ENCODE results near the gene COL25A1.
"Not testable (repeated sequence)": the region's sequence is repeated elsewhere in the genome, so short reads cannot be mapped to it uniquely, and the experiment has no call there.

COL25A1 gene

DNA sequence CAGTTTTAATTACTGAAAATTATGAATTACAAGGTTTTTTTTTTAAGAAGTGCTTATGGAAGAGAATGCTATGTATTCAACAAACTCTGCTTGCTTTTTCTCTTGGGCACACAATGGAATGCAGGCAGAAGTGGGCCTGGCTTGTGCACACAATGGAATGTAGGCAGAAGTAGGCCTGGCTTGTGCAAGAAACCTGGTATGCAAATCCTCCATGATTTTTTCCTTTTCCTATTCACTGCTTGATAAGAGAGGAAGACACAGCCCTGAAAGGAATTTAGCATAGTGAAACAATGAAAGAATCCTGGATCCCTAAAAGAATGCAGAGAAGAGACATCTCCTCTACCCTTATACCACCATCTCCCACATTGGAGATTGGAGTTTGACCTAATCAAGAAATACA, 138.4 kb downstream of the COL25A1 start:
- no peak for DNase-seq

DNA sequence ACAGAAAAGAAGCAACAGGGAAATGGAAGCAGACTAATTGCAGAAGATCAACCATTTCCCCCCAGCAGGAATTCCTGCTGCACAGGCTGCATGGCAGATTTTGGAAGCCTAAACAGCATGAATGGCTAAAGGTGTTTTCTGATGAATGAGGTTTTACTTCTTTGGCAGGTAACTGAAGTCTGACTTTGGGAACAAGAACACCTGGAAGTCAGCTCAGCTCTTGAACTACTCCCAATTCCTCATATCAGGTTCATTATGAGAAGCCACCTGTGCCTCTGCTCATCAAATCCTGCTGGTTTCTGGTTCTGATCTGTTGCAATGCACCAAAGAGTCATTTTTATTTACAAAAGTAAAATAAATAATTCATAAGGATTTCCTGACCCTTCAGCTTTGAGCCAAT, 139.0 kb downstream of the COL25A1 start:
- no peak for DNase-seq

DNA sequence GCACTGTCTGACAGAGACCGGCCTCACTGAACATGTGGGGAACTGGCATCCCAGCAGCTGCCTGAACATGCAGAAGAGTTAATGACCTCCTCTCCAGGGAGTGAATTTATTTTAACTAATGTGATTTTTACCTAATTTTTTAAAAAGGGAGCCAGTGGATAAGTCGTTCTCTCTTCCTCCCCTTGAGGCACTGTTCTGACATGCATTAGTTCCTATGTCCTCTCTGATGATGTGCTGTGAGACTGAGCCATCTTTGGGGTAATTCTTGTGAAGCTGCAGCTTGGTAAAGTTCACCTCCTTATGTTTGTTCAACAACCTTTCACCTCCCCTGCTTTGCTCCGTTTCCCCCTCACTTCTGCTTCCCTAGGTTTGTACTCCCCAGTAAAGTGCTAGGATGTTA, 139.7 kb downstream of the COL25A1 start:
- no peak for DNase-seq

DNA sequence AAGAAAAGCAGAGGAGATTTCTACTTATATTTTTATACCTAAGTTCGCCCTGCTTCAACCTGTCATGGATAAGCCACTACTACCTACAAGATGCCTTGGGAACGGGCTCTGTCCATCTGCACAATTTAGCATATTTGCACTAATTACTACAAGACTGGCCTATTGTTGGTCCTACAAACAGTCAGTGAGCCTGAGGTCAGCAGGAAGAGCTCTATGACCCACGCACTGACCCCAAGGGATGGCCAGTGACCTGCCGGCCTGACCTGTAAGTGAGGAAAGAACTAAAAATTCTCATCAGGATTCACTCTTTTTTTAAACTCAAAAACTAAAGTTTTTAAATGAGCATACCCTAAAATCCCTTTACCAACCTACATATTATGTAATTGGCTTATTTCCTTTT, 142.0 kb downstream of the COL25A1 start:
- DNase-seq: no peak

DNA sequence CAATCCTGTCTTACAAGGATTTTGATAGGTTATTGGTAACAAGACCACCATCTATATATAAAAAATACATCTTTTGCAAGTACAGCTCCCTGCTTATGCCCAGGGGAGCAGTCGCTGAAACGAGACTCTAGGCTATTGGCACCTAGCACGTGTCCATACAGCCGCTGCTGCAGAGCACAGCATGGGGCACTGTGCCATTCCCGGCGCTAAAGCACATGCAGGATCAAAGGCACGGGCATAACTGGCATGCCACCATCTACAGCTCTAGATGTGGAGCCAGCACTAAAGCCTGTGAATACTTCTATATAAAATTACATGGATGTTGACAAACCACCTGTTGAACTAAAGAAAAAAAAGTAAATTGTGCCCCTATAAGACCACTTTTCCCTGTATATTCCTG, 144.8 kb downstream of the COL25A1 start:
- DNase-seq: no peak

DNA sequence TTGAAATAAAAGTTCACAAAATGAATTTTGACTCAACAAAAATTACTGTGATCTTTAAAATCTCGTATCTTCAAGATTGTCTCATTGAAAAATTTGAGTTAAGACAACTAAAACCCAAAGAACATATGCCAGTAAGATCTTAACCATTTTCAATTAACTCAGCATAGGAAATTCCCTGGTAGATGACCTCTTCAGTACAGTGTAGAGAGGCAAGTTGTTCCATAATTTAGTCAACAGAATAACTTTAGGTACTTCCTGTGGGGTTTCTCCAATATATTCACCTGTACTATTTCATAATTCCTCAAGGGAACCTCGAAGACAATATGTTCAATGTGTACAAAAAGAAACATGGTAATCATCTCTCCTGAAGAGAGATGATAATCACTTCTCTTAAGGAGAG, 145.3 kb downstream of the COL25A1 start:
- no peak for DNase-seq

DNA sequence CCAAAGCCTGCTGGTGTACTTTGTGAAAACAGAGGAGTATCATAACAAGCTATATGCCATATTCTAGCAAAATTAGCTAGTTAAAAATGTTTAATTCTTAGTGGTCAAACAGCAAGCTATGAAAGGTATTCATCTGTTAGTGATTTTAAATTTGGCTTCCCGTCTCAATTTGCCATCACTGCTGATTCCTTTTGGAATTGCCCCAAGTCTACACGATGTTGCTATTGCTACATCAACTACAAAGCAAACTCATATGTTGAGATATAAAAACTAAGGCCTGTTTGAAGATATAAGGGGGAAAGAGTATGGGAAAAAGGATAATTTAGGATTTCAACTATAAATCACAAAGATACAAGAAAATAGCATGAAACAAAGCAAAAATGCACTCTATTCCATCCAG, 146.1 kb downstream of the COL25A1 start:
- DNase-seq: no peak

DNA sequence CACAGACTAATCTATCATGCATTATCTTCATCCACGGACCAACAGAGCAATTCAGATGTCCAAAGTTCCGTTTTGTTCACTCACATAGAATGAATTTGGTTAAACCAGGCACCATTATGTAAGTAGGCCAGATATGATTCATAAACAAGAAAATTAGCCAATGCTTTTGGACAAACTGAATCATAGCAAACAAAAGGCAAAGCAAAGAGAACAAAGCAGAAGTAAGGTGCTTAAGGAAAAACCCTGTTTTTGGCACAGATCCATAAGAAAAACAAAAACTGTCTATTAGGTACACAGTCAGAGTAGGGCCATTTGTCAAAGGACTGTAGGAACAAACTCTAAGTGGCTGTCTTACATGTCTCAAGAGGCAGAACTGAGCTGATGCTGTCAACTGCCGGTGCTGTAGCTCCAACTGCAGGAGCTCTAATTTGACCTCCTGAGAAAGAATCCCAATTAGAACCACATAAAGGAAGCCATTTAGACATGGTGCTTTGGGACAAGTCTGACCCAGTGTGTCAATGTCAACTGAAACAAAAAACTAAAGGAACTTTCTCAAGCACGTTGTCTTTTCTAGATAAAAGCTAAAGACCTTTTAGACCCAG, 146.7 kb downstream of the COL25A1 start:
- no peak for DNase-seq

DNA sequence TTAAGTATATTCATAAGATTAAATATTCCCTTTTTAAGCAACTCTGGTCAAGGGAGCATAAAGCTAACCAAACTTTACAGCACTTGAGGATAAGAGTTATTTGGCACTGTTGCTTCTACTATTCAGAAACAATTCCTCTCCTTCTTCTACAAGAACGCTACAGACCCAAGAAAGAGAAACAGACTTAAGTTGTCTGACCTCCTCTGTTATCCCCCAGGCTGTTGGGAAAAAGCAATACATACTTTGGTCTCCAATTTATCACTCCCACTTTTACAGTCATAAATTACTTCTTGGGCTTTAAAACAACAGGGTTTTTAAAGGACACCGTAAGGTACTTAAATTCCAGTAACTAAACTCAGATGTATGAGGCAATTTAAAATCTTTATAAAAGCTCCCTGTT, 147.4 kb downstream of the COL25A1 start:
- no peak for DNase-seq

DNA sequence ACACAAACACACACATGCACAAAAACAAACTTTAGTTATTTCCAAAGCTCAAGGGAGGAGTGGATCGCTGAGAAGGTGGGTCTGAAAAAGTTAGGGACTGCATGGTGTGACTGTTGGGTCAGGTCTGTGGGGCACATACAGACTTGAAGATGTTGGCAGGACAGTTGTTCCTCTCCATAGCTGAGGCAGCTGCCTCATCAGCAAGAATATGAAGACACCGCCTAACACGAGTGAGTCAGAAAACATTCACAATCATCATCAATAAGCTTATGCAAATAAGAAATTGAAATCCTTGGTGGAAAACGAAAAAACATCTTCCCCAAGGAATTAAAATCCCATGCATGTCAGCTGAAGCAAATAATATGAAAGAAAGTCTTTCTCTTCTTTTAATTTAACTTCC, 148.0 kb downstream of the COL25A1 start:
- no peak for DNase-seq

DNA sequence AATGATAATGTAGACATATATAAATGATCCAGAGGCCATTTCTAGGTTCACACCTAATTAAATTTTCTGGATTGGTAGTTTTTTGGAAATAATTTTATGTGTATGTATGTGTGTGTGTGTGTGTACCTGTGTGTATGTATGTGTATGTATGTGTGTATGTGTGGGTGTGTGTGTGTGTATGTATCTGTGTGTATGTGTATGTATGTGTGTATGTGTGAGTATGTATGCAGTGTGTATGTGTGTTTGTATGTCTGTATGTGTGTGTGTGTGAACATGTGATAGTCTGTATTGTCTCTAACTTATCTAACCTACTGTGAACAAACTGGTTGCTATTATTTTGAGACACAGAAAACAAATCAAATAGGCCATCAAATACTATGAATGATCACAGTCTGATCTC, 152.6 kb downstream of the COL25A1 start:
- DNase-seq: no peak

DNA sequence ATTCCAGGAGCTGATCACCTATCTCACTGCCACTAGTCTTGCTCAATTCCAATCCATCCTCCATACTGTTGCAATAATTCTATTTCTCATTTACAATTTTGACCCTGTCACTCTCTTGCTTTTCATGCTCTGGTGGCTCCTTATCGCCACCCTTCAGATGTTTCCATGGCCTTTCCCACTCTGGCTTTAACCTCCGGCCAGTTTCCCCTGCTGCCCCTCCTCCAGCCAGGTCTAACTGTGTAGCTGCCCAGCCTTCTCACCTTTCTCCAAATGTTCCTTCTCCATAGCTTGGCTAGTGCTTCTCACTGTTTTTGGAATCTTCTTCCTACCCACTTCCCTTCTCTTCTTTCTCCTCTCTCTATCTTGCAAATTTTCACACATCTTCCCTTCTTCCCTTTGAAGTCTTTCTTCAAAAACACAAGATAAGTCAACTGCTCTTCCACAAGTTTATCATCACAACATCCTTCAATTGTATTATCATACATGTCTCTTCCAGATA, 153.8 kb downstream of the COL25A1 start:
- no peak for DNase-seq

DNA sequence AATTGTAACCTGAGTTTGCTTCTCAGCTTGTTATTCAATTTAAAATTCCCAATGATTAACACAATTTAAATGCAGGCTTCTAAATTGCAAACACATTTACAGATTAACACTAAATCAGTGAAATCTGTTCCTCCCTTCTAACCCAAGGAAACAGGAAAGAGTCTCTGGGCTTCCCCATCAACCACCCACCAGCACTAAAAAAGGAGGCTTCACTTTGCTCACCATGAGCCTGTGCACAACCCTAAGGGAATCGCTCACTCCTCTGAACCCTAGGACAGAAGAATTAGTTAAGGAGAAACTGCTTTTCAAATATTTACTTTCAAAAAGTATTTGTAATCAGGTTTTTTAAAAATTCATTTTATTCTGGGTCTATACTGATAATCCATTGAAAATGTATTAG, 155.3 kb downstream of the COL25A1 start:
- no peak for DNase-seq

DNA sequence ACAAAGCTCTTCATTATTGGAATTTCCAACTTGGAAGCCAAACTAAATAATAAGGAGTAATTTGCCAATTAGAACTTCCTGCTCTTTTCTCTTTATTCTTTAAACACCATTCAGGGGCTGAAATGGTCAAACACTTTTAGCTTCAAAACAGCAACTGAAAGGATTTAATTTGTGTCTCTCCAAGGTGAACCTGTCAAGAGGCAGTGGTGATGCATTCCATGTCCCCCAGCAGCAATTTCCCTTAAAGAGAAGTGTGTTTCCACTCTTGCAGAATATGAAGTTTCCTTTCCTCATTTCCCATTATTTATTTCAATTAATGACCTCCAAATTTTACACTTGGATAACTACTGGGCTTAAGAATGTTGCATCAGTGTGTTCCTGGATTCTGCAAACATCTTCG, 156.0 kb downstream of the COL25A1 start:
- DNase-seq: no peak

DNA sequence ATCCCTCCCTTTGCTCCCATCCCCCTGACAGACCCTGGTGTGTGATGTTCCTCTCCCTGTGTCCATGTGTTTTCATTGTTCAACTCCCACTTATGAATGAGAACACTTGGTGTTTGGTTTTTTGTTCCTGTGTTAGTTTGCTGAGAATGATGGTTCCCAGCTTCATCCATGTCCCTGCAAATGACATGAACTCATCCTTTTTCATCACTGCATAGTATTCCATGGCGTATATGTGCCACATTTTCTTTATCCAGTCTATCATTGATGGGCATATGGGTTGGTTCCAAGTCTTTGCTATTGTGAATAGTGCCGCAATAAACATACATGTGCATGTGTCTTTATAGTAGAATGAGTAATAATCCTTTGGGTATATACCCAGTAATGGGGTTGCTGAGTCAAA, 164.3 kb downstream of the COL25A1 start:
- not testable (repeated sequence) for DNase-seq

DNA sequence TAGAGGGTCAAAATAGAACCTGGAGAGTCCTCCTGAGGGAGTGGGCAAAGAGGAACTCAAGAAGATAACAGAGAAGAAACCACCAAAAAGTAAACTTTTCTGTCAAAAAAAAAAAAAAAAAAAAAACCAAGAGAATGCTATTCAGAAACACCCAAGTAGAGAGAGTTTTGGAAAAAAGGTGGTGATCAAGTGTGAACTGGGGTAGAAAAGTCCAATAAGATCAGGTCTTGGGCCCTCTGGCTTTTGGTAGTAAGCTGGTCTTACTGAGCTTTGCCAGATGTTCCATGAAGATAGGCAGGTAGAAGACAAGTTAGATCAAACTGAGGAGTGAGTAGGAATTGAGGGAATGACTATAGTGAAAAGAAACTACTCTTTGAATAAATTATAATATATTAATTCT, 167.5 kb downstream of the COL25A1 start:
- no peak for DNase-seq

DNA sequence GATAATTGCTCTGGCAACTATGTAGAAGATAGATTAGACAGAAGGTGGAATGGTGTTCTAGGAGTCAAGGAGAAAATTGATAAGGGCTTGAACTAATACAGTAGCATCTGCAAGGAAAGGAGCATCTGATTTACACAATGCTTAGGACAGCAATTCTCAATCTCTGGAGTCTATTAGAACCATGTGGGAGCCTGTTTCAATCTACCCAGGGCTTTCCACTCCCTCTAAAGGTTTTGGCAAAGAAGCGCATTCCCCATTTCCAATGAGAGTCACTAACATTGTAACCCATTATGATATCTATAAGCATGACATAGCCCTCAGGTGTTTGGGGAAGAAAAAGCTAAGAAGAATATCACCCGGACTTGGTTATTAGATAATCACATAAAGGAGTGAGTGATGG, 168.2 kb downstream of the COL25A1 start:
- no peak for DNase-seq

DNA sequence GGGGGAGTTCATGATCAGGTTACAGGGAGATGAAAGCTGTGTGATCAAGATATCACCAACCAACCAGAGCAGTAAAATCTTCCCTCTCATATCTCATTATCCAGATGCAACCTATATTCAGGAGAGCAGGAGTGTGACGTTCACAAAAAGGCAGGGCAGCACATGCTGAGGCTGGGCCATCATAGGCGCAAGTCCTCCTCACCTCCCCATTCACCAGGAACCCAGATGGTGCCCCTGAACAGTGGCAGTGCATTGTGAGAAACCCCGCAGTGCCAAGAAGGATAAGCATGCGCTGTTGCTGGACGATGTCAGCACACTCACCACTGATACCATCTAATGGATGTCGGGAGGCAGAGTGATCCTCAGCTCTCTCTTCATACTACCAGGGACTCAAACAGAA, 170.9 kb downstream of the COL25A1 start:
- DNase-seq: no peak

DNA sequence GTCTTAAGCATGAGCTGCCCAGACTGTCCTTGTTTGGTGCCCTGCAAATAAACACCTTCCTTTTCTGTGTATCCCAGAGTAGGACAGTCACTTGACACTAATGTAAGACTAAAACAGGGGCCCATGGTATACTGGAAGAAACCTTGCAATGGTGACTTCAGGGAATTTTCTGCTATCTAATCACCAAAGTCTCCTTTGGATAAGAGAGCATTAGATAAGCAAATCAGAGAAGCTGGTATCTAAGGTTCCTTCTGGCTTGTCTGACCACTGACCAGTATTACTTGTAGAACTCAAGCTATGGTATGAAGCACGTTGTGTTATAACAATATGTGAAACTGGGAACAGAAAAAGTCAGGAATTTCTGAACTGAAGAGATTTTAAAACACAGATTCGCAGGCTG, 173.9 kb downstream of the COL25A1 start:
- DNase-seq: no peak

DNA sequence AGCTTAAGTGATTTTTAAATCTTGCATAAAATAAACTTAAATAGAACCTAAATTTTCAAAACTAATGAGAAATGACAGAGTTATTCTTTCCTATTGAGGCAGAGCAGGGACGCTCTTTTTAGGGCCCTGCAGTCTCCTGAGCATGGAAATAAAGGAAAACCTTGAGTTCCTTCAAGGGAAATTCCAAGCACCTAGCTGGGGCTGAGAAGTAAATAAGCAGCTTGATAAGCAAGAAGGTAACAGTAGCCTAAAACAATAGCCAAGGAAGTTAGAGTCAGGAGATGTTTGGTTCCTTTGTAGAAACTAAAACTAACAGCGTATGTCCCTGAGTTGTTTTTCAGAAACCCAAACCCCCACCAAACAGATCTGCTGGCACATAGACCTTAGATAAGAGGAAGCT, 174.6 kb downstream of the COL25A1 start:
- no peak for DNase-seq

DNA sequence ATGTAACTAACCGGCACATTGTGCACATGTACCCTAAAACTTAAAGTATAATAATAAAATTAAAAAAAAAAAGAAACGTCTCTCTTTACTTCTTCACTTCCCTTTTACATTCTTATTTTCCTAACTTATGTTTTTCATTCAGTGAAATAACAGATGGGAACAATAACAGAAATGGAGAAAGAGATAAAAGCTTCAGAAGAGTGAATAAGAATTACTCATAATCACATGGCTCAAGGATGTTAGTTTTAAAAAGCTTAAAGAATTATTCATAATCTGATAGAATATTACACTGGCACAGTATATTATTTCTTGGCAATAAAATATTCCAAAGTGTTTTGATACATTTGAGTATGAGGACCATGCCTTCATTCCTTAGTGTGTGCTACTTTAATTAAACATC, 175.6 kb downstream of the COL25A1 start:
- DNase-seq: no peak

DNA sequence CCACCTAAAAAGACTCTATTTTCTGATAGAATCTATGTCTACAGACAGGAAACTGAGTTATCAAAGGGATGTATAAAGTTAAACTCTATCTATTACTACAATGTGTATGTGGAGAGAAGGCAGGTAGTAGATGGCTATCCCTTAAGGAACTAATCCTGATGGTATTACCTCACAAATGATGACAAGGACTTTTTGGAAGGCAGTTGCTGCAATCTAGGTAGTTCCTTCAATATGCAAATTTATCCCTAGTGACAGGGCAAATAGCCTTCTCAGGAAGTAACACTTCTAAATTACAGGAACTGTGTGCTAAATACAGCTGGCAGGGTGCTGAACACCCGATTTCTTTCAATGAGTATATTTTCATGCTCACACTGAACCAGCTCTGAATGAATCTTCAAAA, 177.4 kb downstream of the COL25A1 start:
- no peak for DNase-seq

DNA sequence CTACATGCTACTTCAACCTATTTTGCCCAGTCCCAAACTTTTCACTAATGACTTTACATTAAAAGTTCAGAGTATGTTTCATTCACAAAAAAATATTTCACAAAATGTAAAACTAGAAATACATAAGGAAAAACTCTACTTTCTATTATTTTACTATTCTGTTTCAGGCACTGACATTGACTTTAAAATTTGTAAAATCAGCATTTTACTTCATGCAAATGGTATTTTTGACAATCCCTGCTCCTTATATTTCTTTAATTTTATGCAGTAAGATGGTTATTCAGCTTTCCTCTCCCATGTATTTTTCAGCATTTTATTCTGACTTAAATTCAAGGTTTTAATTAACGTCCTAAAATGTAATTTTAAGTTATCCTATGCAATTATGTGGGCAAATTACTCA, 178.5 kb downstream of the COL25A1 start:
- DNase-seq: no peak

DNA sequence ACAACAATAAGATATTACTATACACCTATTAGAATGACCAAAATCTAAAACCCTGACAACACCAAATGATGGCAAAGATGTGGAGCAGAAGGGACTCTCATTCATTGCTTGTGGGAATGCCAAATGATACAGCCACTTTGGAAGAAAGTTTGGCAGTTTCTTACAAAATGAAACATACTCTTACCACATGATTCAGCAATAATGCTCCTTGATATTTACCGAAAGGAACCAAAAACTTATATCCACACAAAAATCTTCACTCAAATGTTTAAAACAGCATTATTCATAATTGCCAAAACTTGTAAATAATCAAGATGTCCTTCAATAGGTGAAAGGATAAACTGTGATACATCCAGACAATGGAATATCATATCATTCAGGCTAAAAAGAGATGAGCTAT, 180.9 kb downstream of the COL25A1 start:
- no peak for DNase-seq

DNA sequence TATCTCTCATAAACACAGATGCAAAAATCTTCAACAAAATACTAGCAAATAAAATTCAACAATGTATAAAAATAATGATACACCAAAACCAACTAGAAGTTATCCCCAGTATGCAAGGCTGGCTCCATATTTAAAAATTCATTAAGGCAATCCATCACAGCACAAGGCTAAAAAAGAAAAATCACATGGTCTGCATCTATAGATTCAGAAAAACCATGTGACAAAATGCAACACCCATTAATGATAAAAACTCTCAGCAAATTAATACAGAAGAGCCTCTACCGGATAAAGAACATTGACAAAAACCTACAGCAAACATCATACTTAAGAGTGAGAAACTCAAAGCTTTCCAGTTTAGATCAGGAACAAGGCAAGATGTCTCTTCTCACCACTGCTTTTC, 182.6 kb downstream of the COL25A1 start:
- no peak for DNase-seq

DNA sequence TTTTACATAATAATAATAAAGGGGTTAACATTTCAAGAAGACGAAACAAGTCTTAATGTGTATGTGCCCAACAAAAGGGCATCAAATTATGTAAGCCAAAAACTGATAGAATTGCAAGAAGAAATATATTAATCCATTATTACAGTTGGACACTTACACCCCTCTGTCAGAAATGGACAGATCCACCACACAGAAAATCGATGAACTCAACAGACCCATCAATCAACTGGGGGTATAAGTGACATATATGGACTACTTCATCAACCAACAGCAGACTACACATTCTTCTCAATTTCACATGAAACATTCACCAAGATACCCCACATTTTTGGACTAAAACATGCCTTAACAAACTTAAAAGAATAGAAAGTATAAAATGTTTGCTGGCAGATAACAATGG, 183.8 kb downstream of the COL25A1 start:
- no peak for DNase-seq

Data from NCI-H82 (cell line).